Measurements from ENCODE around the gene GTF2B.
"Not testable (repeated sequence)": the region's sequence is repeated elsewhere in the genome, so short reads cannot be mapped to it uniquely, and the experiment has no call there.

Gene GTF2B

GRCh38 chr1:88880717-88881116 is 10.7 kb downstream of the GTF2B start:
- DNase-seq: not testable (repeated sequence)

GRCh38 chr1:88878731-88879130 is 12.6 kb downstream of the GTF2B start:
- DNase-seq: no peak

- peak; percentile 26 for DNase-seq
These were observed 13.5 kb downstream of the GTF2B start for GRCh38 chr1:88877911-88878310.

- DNase-seq: peak; percentile 63
These were observed 14.0 kb downstream of the GTF2B start for GRCh38 chr1:88877382-88877825.

- no peak for DNase-seq
These were observed 14.6 kb downstream of the GTF2B start for GRCh38 chr1:88876573-88877365.

- no peak for DNase-seq
These were observed 15.8 kb downstream of the GTF2B start for GRCh38 chr1:88875595-88875994.

- no peak for DNase-seq
These were observed 17.5 kb downstream of the GTF2B start for GRCh38 chr1:88873737-88874349.

GRCh38 chr1:88869644-88870043 is 21.7 kb downstream of the GTF2B start:
- not testable (repeated sequence) for DNase-seq

- DNase-seq: no peak
These were observed 23.4 kb downstream of the GTF2B start for GRCh38 chr1:88867743-88868521.

GRCh38 chr1:88851303-88852063 is 39.9 kb downstream of the GTF2B start:
- DNase-seq: no peak

GRCh38 chr1:88847643-88848042 is 43.7 kb downstream of the GTF2B start:
- DNase-seq: peak; percentile 34

- DNase-seq: peak; percentile 68
These were observed 65.6 kb downstream of the GTF2B start for GRCh38 chr1:88825721-88826120.

- not testable (repeated sequence) for DNase-seq
These were observed 71.7 kb downstream of the GTF2B start for GRCh38 chr1:88819642-88820041.

- no peak for DNase-seq
These were observed 77.9 kb downstream of the GTF2B start for GRCh38 chr1:88813471-88813870.

GRCh38 chr1:88812366-88812765 is 79.0 kb downstream of the GTF2B start:
- DNase-seq: no peak

GRCh38 chr1:88803444-88803843 is 87.9 kb downstream of the GTF2B start:
- DNase-seq: no peak

- no peak for DNase-seq
These were observed 88.4 kb downstream of the GTF2B start for GRCh38 chr1:88802950-88803349.

All from DMS53 (cell line).